Kidney (tissue), 14 donors: ENCODE results near the gene FAM110A. TPM values are rescaled to one million over a fixed set of nuclear protein-coding genes. Genes with fewer than 3 reads are reported as not detected.

Source experiments
- DNase-seq, 5 donors: peaks; one replicate each; pipeline ENCODE4 v3.0.0-alpha.2; 2013 to 2020
- FAIRE-seq: peaks from 2 replicates; lab custom pipeline; 2012; peaks lifted over from hg19 to GRCh38; lab: Jason Lieb, UNC
- H3K27ac ChIP-seq, 2 donors: one replicate each; pipeline ENCODE4 v1.7.0; 2013; ENCODE audit warnings: low read depth in 2 of 2, low read length in 2 of 2, inconsistent platforms in 1 of 2
- H3K27me3 ChIP-seq: one replicate; pipeline ENCODE4 v1.7.1; 2013; ENCODE audit warnings: low read length, inconsistent platforms; ENCODE audit not compliant: control insufficient read depth, insufficient read depth
- H3K36me3 ChIP-seq, 3 donors: one replicate each; pipeline versions ENCODE4 v1.7.0 to v1.7.1; 2013; ENCODE audit warnings: low read length in 3 of 3, control low read depth in 1 of 3, inconsistent platforms in 1 of 3; ENCODE audit not compliant: insufficient read depth in 3 of 3, control insufficient read depth in 2 of 3
- H3K4me1 ChIP-seq, 3 donors: one replicate each; pipeline versions ENCODE4 v1.7.0 to v1.7.1; 2013; ENCODE audit warnings: low read length in 3 of 3, inconsistent platforms in 1 of 3, low read depth in 1 of 3; ENCODE audit not compliant: control insufficient read depth in 2 of 3, insufficient read depth in 2 of 3
- H3K4me3 ChIP-seq, 3 donors: one replicate each; pipeline versions ENCODE4 v1.7.0 to v1.8.1; 2013; ENCODE audit warnings: low read length in 3 of 3, control low read depth in 1 of 3, inconsistent platforms in 1 of 3
- H3K9ac ChIP-seq, 3 donors: one replicate each; pipeline versions ENCODE4 v1.7.0 to v1.7.1; 2013; ENCODE audit warnings: low read length in 3 of 3, control low read depth in 1 of 3, inconsistent platforms in 1 of 3
- H3K9me3 ChIP-seq, 3 donors: one replicate each; pipeline versions ENCODE4 v1.7.0 to v1.7.1; 2013; ENCODE audit warnings: low read length in 3 of 3, control low read depth in 1 of 3, inconsistent platforms in 1 of 3; ENCODE audit not compliant: control insufficient read depth in 2 of 3, insufficient read depth in 1 of 3
- CTCF ChIP-seq: IDR thresholded peaks from 3 replicates; pipeline ENCODE4 v1.5.1; 2012; ENCODE audit warnings: mild to moderate bottlenecking, moderate library complexity, borderline replicate concordance; ENCODE audit not compliant: insufficient read depth; ENCODE audit errors: extremely low read depth
- intact Hi-C: fragments of 100-400 bp; cut with DNase I; formaldehyde crosslinking; loops from one replicate; pipeline ENCODE4 v1.11.1; 2022
- polyA plus RNA-seq: library from polyadenylated mRNA; stranded (reverse); fragments of 350-450 nt; fragmentation: Illumina TruSeq; extraction: RNeasy Lipid Tissue Mini Kit (QIAGEN cat#74804); gene quantifications from one replicate; pipeline ENCODE4 v1.2.3, GENCODE V29; 2014; ENCODE audit warnings: low read depth, low replicate concordance; ENCODE audit not compliant: insufficient read depth
- total RNA-seq: library from RNA; stranded (reverse); fragmentation: NEBNext Ultra II Directional; extraction: Animal tissue kit (Norgen Biotek cat#: 25700); gene quantifications from one replicate; pipeline ENCODE4 v1.2.1, GENCODE V29; 2021
- donor health status: control.
- donor health status: control.
- donor health status: control.
- donor health status: control.
- donor health status: control.
- donor health status: DM: yes; HTN: yes; CAD: no.
- donor health status: Normal renal cell carcinoma (clear cell type).

FAM110A gene
- total and polyA plus RNA-seq, 2 donors from 2014 or later = 10.2 to 12.6 TPM

GRCh38 chr20:875115-875514 lies 41.6 kb downstream of the FAM110A start:
- no peaks in the 10 kb centered on the region for H3K4me1 ChIP-seq
- intact Hi-C loops = no loop called here
- H3K27ac ChIP-seq = no peak overlapping the region
- FAIRE-seq (no peak), DNase-seq (no peak)
- H3K9ac ChIP-seq = no peak overlapping the region
- H3K4me3 ChIP-seq = no peak overlapping the region
- H3K36me3 ChIP-seq = no peaks in the 10 kb centered on the region
- no peaks in the 10 kb centered on the region for H3K27me3 ChIP-seq
- no peaks in the 10 kb centered on the region for H3K9me3 ChIP-seq
- no peak for TF ChIP-seq CTCF

GRCh38 chr20:877814-878213 lies 44.3 kb downstream of the FAM110A start:
- H3K27me3 ChIP-seq = no peaks in the 10 kb centered on the region
- no peaks in the 10 kb centered on the region for H3K36me3 ChIP-seq
- no peaks in the 10 kb centered on the region for H3K4me1 ChIP-seq
- no peak overlapping the region for H3K27ac ChIP-seq
- intact Hi-C loops = no loop called here
- no peak for TF ChIP-seq CTCF
- no peak for FAIRE-seq
- H3K9me3 ChIP-seq = no peaks in the 10 kb centered on the region
- H3K4me3 ChIP-seq = no peak overlapping the region
- DNase-seq = no peak
- H3K9ac ChIP-seq = no peak overlapping the region

GRCh38 chr20:878511-879307 lies 45.2 kb downstream of the FAM110A start:
- DNase-seq (peak in 3 of 5 donors; percentile 68 to 77 (median 72)), FAIRE-seq (no peak)
- Histone ChIP-seq H3K27me3 (no peaks in the 10 kb centered on the region), H3K9ac (no peak overlapping the region), H3K27ac (no peak overlapping the region), H3K36me3 (no peaks in the 10 kb centered on the region), H3K9me3 (no peaks in the 10 kb centered on the region), H3K4me3 (no peak overlapping the region), H3K4me1 (no peaks in the 10 kb centered on the region)
- no peak for TF ChIP-seq CTCF
- intact Hi-C loops = no loop called here
